Heart left ventricle (tissue), 16 donors: ENCODE results near the gene BTG1. TPM values are rescaled to one million over a fixed set of nuclear protein-coding genes. Genes with fewer than 3 reads are reported as not detected.

Experiments used
- ATAC-seq, 4 donors: fragments of 200-7000 bp; cut with Tn5 transposase; one replicate each; pipeline ENCODE4 v1.9.1; 2020 to 2022; ENCODE audit warnings: moderate library complexity in 4 of 4, mild to moderate bottlenecking in 3 of 4, moderate number of reproducible peaks in 1 of 4
- DNase-seq, 5 donors: peaks; one replicate each; pipeline ENCODE4 v3.0.0-alpha.2; 2020
- H3K27ac ChIP-seq, 12 donors: fragments of 200-600 bp; sonication (generic) in 4 of 12; one replicate each; pipeline versions ENCODE4 v1.5.0 to v1.8.0; 2016 to 2022; ENCODE audit warnings: mild to moderate bottlenecking in 2 of 12
- H3K27me3 ChIP-seq, 9 donors: fragments of 200-600 bp; sonication (generic) in 2 of 9; one replicate each; pipeline versions ENCODE4 v1.5.1 to v1.8.0; 2016 to 2022; ENCODE audit warnings: mild to moderate bottlenecking in 3 of 9
- H3K36me3 ChIP-seq, 9 donors: fragments of 200-600 bp; sonication (generic) in 2 of 9; one replicate each; pipeline versions ENCODE4 v1.5.0 to v1.8.0; 2018 to 2022; ENCODE audit warnings: mild to moderate bottlenecking in 2 of 9
- H3K4me1 ChIP-seq, 12 donors: fragments of 200-600 bp; sonication (generic) in 4 of 12; one replicate each; pipeline versions ENCODE4 v1.5.0 to v1.8.0; 2016 to 2022; ENCODE audit warnings: mild to moderate bottlenecking in 3 of 12
- H3K4me3 ChIP-seq, 12 donors: fragments of 200-600 bp; sonication (generic) in 4 of 12; one replicate each; pipeline versions ENCODE4 v1.5.0 to v1.8.0; 2017 to 2022; ENCODE audit warnings: mild to moderate bottlenecking in 9 of 12, moderate library complexity in 4 of 12
- H3K9me3 ChIP-seq, 12 donors: fragments of 200-600 bp; sonication (generic) in 4 of 12; one replicate each; pipeline versions ENCODE4 v1.5.0 to v1.8.0; 2016 to 2022; ENCODE audit warnings: mild to moderate bottlenecking in 1 of 12
- POLR2A ChIP-seq, 2 donors: fragments of 450-650 bp; IDR thresholded peaks; one replicate each; pipeline ENCODE4 v1.6.1; 2017; ENCODE audit warnings: antibody characterized with exemption in 2 of 2, mild to moderate bottlenecking in 2 of 2, moderate library complexity in 2 of 2
- WGBS, 4 donors: extraction: QIAGEN DNeasy Blood & Tissue Kit in 2 of 4; methylation state at CpG; one replicate each; pipeline versions ENCODE4 v1.1.5 to v1.1.7; 2013 to 2018; 5-methylcytosine and 5-hydroxymethylcytosine counted together
- intact Hi-C, 10 donors: fragments of 100-400 bp; cut with DNase I; formaldehyde crosslinking; loops; one replicate each; pipeline versions ENCODE4 v1.11.1 to v1.14.2; 2022
- polyA plus RNA-seq, 2 donors: library from polyadenylated mRNA; stranded (reverse); fragments of 200-250 nt; gene quantifications; one replicate each; pipeline ENCODE4 v1.2.3, GENCODE V29; 2013
- total RNA-seq, 9 donors: library from RNA; depleted of rRNA in 2 of 9; stranded (reverse); fragments of >200 nt in 2 of 9; fragmentation: NEBNext Ultra II Directional in 3 of 9; extraction: Animal tissue kit (Norgen Biotek cat#: 25700) in 3 of 9; gene quantifications; one replicate each; pipeline versions ENCODE4 v1.1.0 to v1.2.4, GENCODE V29; 2016 to 2023
- TF ChIP-seq, protein P1 (sequence below), 12 donors: fragments of 200-600 bp; sonication (generic) in 4 of 12; IDR thresholded peaks; one replicate each; pipeline versions ENCODE4 v1.5.0 to v1.8.0; 2018 to 2022; ENCODE audit warnings: antibody characterized with exemption in 12 of 12, mild to moderate bottlenecking in 5 of 12
- donor health status: ischemic (EF 13 %, LVEDD 7.1; RV severe dilation, severe dysfunction).
- donor health status: healthy with polysubstance abuse.
- donor health status: DM: no; HTN: yes; CAD: no.
- donor health status: DM: no; HTN: no; CAD: no.
- donor health status: ischemic (EF 25% LVEDD 6.9; RV normal size, moderate dysfunction).
- donor health status: ischemic (EF 25% LVEDD 5.7; RV mildly dilated, moderate dysfunction).
- donor health status: healthy.
- donor health status: DM: yes; HTN: yes; CAD: no.
- donor health status: ischemic (EF 35%, LVEDD 5.7; RV mildly dilated, moderate dysfunction).
- donor health status: nonischemic (EF 11% LVEDD 7.7; RV severe dilation, severe dysfunction).
- donor health status: DM: yes; HTN: yes; CAD: no.
- donor health status: PGD.
- donor health status: ischemic (EF 29% LVEDD 5.4; RV normal size, mild dysfunction).
- donor health status: nonischemic (EF 23%, LVEDD 6.1; RV moderate dilation, normal function).

The BTG1 gene
- total and polyA plus RNA-seq, 11 donors = 20.5 to 120 (median 56.3) TPM

DNA sequence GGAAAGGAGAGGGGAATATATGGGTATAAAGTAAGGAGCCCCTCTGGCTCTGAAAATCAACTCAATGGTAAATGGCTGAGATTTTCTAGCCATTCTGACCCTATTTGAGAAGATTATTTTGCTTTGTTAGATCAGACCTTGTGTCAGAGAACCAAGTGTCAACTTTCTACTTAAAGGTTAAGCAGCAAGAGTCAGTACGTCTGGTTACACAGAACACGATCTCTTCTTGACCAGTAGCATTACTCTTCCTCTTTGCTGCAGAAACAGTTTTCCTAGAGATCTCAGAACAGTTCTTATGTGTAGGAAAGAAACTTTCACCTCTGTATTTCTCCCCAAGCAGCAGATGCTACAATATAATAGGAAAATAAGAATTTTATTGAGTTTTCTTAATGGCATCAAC lies 47.4 kb upstream of the BTG1 start:
- Histone ChIP-seq H3K27me3 (no peaks in the 10 kb centered on the region), H3K36me3 (no peaks in the 10 kb centered on the region), H3K4me3 (no peak overlapping the region), H3K4me1 (peaks cover 0 to 11% (median 0%) of the 10 kb centered on the region in 12 donors), H3K27ac (no peak overlapping the region), H3K9me3 (peaks cover 0 to 13% (median 0%) of the 10 kb centered on the region in 12 donors)
- intact Hi-C loops = no loop called here
- no peak for TF ChIP-seq POLR2A (IDR thresholded peaks at IDR 0.05)
- WGBS, 4 donors = 69 to 80% (median 75%) methylated on average over 2 of the region's 2 CpGs
- ATAC-seq (no peak), DNase-seq (no peak)

DNA sequence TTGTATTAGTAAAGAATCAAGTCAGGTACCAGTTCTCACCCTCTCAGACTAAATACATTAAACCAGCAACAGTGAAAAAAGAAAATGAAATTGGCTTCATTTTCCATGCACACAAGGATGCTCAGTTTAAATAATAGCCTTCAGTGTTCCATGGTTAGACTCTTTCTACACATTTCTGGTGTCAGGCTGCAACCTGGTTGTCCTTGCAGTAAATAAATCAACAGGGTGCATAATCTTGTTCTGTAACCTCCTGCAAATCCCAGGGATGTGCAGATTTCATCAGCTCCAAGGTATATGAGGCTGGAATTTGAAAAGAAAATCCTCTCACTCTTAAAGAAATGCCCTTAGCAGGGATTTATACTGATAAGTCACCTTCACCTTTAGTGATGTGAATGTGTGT lies 46.7 kb upstream of the BTG1 start:
- TF ChIP-seq, protein P1, sequence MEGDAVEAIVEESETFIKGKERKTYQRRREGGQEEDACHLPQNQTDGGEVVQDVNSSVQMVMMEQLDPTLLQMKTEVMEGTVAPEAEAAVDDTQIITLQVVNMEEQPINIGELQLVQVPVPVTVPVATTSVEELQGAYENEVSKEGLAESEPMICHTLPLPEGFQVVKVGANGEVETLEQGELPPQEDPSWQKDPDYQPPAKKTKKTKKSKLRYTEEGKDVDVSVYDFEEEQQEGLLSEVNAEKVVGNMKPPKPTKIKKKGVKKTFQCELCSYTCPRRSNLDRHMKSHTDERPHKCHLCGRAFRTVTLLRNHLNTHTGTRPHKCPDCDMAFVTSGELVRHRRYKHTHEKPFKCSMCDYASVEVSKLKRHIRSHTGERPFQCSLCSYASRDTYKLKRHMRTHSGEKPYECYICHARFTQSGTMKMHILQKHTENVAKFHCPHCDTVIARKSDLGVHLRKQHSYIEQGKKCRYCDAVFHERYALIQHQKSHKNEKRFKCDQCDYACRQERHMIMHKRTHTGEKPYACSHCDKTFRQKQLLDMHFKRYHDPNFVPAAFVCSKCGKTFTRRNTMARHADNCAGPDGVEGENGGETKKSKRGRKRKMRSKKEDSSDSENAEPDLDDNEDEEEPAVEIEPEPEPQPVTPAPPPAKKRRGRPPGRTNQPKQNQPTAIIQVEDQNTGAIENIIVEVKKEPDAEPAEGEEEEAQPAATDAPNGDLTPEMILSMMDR (IDR thresholded peaks at IDR 0.05) = no peak
- no peak for TF ChIP-seq POLR2A (IDR thresholded peaks at IDR 0.05)

DNA sequence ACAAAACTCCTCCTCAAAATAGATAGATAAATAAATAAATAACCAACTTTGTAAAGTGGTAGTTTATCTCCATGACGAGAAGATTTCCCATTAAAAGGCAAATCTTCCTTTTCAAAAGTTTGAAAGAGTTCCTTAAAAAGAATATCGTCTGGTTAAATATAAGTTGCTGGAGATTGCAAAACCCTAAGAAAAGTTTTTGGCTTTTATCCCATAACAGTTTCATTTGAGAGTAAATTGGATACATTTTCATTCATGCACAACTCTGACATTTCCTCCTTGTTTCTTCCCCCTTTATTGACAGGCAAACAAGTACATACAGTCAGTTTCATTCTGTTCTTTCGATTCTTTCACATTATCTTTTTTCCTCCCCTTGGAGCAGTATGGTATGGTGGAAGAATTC lies 45.4 kb upstream of the BTG1 start:
- TF ChIP-seq, protein P1 (IDR thresholded peaks at IDR 0.05) = no peak
- no peak for TF ChIP-seq POLR2A (IDR thresholded peaks at IDR 0.05)
- peak overlapping the region in 1 of 12 donors; percentile 6 for H3K27ac ChIP-seq

More for the DNA sequence above, 46.7 kb upstream of the BTG1 start:
- ATAC-seq (no peak), DNase-seq (no peak)
- H3K9me3 ChIP-seq = peaks cover 0 to 13% (median 0%) of the 10 kb centered on the region in 12 donors
- no peak overlapping the region for H3K4me3 ChIP-seq
- H3K27ac ChIP-seq = no peak overlapping the region
- H3K27me3 ChIP-seq = no peaks in the 10 kb centered on the region
- H3K36me3 ChIP-seq = no peaks in the 10 kb centered on the region
- peaks cover 0 to 11% (median 0%) of the 10 kb centered on the region in 12 donors for H3K4me1 ChIP-seq
- intact Hi-C loops = no loop called here

DNA sequence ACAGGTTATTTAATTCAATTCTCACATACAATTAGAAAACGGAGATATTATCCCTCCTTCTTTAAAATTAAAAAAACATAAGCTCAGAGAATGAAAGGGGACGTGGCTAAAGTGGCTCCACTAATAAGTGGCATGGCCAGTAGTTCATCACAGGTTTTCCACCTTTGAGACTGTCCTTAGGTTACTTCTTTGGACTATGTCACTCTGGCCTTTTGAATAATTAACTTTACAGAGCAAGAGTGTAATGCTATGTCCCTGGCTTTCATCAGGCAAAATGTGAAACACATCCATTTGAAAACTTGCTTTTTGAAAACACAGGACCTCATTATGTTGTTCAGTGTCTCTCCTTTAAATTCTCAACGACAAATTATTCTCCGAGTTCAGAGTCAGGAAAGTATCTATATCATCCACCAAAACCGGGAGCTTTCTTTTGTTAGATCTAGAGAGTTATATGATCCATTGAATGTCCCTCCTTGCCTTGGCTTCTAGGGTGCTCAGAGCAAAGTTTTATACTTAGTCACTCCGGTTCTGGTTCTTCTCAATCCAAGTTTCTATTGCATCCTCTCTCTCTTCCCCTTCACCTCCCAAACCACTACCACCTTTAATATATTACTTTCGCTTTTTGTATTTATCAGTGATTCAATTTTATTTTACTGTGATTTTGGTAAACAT lies 43.0 kb upstream of the BTG1 start:
- H3K27ac ChIP-seq = no peak overlapping the region
- TF ChIP-seq, protein P1 (IDR thresholded peaks at IDR 0.05) = no peak
- no peak for TF ChIP-seq POLR2A (IDR thresholded peaks at IDR 0.05)
- H3K9me3 ChIP-seq = peaks cover 0 to 10% (median 0%) of the 10 kb centered on the region in 12 donors
- H3K27me3 ChIP-seq = no peaks in the 10 kb centered on the region
- DNase-seq = no peak
- H3K36me3 ChIP-seq = no peaks in the 10 kb centered on the region
- intact Hi-C loops = no loop called here
- H3K4me3 ChIP-seq = no peak overlapping the region
- WGBS, 4 donors = 92 to 95% (median 93%) methylated on average over 7 of the region's 7 CpGs
- ATAC-seq = no peak
- peaks cover 0 to 11% (median 0%) of the 10 kb centered on the region in 12 donors for H3K4me1 ChIP-seq

More for the DNA sequence above, 45.4 kb upstream of the BTG1 start:
- DNase-seq = no peak
- Histone ChIP-seq H3K9me3 (peaks cover 0 to 2% (median 0%) of the 10 kb centered on the region in 12 donors), H3K27me3 (no peaks in the 10 kb centered on the region), H3K4me3 (no peak overlapping the region), H3K4me1 (peaks cover 0 to 11% (median 0%) of the 10 kb centered on the region in 12 donors), H3K36me3 (no peaks in the 10 kb centered on the region)
- 68 to 84% (median 78%) methylated on average over 3 of the region's 3 CpGs for WGBS, 4 donors
- intact Hi-C loops = no loop called here
- no peak for ATAC-seq
